K562 (cell line): ENCODE data around the gene ETHE1. TPM values are rescaled to one million over a fixed set of nuclear protein-coding genes. Genes with fewer than 3 reads are reported as not detected.

Experiments used
- DPF2 ChIP-seq: fragments of 450-650 bp; IDR thresholded peaks from 2 replicates; pipeline ENCODE4 v1.6.1; 2016
- FOXM1 ChIP-seq, 2 experiments: fragments of 450-650 bp in 1 of 2; sonication (generic) in 1 of 2; formaldehyde crosslinking in 1 of 2; IDR thresholded peaks; 2 replicates each; pipeline versions ENCODE4 v1.6.1 to v1.9.0; 2017 to 2022; ENCODE audit warnings: low read depth in 2 of 2, mild to moderate bottlenecking in 2 of 2, missing genetic modification reagents in 1 of 2, moderate library complexity in 1 of 2
- FUS ChIP-seq: fragments of 200-400 bp; formaldehyde crosslinking; optimal IDR thresholded peaks from 2 replicates; pipeline ENCODE3; 2017; ENCODE audit warnings: low read depth, low read length
- KDM2B ChIP-seq: fragments of 250-450 bp; sonication (Bioruptor Pico); IDR thresholded peaks from 2 replicates; pipeline ENCODE4 v1.8.0; 2021; ENCODE audit warnings: mild to moderate bottlenecking, moderate library complexity
- KLF13 ChIP-seq: fragments of 450-650 bp; IDR thresholded peaks from 2 replicates; pipeline ENCODE4 v1.6.1; 2016; ENCODE audit warnings: missing genetic modification characterization, low read depth, mild to moderate bottlenecking, missing compliant biosample characterization, moderate library complexity, borderline replicate concordance
- MAX ChIP-seq: sonication (generic); formaldehyde crosslinking; IDR thresholded peaks from 2 replicates; pipeline ENCODE4 v1.9.0; 2022; ENCODE audit warnings: mild to moderate bottlenecking, missing genetic modification reagents
- NBN ChIP-seq: fragments of 450-650 bp; IDR thresholded peaks from 2 replicates; pipeline ENCODE4 v1.6.1; 2016; ENCODE audit warnings: low read depth, mild to moderate bottlenecking
- NFYB ChIP-seq: IDR thresholded peaks from 2 replicates; pipeline ENCODE4 v1.6.1; 2011; ENCODE audit warnings: mild to moderate bottlenecking, moderate library complexity; ENCODE audit not compliant: insufficient read length; ENCODE audit errors: extremely low read depth
- NR2C1 ChIP-seq, 2 experiments: fragments of 450-650 bp; IDR thresholded peaks; 2 replicates each; pipeline ENCODE4 v1.6.1; 2017; ENCODE audit warnings: mild to moderate bottlenecking in 2 of 2, antibody characterized with exemption in 1 of 2, inconsistent platforms in 1 of 2, missing compliant biosample characterization in 1 of 2, missing genetic modification characterization in 1 of 2
- SMAD2 ChIP-seq: fragments of 150-350 bp; IDR thresholded peaks from 2 replicates; pipeline ENCODE4 v1.6.1; 2014; ENCODE audit warnings: low read depth, mild to moderate bottlenecking, low read length
- YBX1 ChIP-seq: fragments of 450-650 bp; IDR thresholded peaks from 2 replicates; pipeline ENCODE4 v1.7.1; 2016; ENCODE audit warnings: mild to moderate bottlenecking
- YY1 ChIP-seq, 3 experiments: IDR thresholded peaks; 2 replicates each; pipeline ENCODE4 v1.6.1; 2011; ENCODE audit warnings: low read length in 2 of 3, mild to moderate bottlenecking in 2 of 3, moderate library complexity in 2 of 3, borderline replicate concordance in 1 of 3, control low read depth in 1 of 3, low read depth in 1 of 3; ENCODE audit not compliant: insufficient read depth in 3 of 3, insufficient replicate concordance in 2 of 3, control insufficient read depth in 1 of 3, insufficient read length in 1 of 3; ENCODE audit errors: extremely low read depth in 1 of 3
- polyA plus RNA-seq, 8 experiments: library from polyadenylated mRNA; depleted of rRNA in 4 of 8; stranded (reverse) in 5 of 8; unstranded in 3 of 8; fragments of >200 nt; fragmentation: Nextera tagmentation in 2 of 8; fragmentation: Illumina TruSeq in 1 of 8; extraction: Ambion mirVana in 2 of 8; extraction: Trizol in 1 of 8; gene quantifications; 2 replicates each; pipeline versions ENCODE4 v1.2.1 to v1.2.3, GENCODE V29; 2011 to 2014; ENCODE audit warnings: inconsistent platforms in 1 of 8, missing spikeins in 1 of 8
- total RNA-seq, 7 experiments: library from RNA; depleted of rRNA in 6 of 7; stranded (reverse); fragments of >200 nt in 6 of 7; fragmentation: Illumina TruSeq in 2 of 7; extraction: Trizol in 2 of 7; gene quantifications; 2 replicates each; pipeline versions ENCODE4 v1.2.1 to v1.2.3, GENCODE V29; 2011 to 2021; ENCODE audit warnings: low replicate concordance in 1 of 7
- TF ChIP-seq, protein P1 (sequence below): sonication (generic); formaldehyde crosslinking; IDR thresholded peaks from 2 replicates; pipeline ENCODE4 v1.8.0; 2022; ENCODE audit warnings: mild to moderate bottlenecking, missing genetic modification reagents
- TF ChIP-seq, protein P2 (sequence below): fragments of 250-450 bp; sonication (Bioruptor Pico); IDR thresholded peaks from 2 replicates; pipeline ENCODE4 v1.8.0; 2021; ENCODE audit warnings: moderate library complexity, mild to moderate bottlenecking, inconsistent platforms

Gene ETHE1
- total and polyA plus RNA-seq, 9 of the 15 experiments (the other 6 are each of a cell fraction or from before 2014, with no cell fraction given): 2.9 to 21.0 (median 10.2) TPM

DNA sequence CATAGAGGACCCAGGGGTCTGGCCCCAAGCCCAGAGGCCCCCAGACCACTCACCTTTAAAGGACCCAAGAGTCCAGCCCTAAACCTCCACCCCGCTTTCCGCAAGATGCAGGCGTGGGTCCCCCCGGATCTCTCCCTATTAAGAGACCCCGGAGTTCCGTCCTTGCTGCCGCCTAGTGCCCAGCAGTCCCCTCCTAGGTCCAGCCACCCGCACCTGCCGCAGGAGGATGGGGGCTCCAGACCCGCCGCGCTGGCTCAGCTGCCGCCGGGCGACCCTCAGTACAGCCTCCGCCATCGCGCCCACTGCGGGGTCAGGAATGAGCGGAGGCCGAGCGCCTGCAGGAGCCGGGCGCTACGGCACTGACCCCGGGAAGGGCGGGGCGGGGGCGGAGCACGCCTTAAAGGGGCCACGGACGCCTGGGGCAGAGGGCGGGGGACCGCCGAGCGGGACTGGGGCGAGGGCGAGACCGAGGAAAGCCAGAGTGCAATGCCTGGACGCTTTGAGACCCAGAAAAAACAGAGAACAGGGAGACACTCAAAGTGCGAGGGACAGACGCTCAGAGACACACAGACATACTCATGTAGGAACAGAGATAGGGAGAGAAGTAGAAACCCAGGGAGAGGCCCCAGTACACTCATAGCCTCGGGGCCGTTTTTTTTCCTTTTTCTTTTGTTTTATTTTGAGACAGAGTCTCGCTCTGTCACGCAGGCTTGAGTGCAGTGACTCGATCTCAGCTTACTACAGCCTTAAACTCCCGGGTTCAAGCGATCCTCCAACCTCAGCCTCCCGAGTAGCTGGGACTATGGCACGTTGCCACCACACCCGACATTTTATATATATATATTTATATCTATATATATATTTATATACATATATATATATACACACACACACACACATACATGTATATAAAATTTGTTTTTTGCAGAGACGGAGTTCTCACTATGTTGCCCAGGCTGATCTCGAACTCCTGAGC is at the start of gene ETHE1 (continued):
- TF ChIP-seq MAX (CRISPR knock-in tag): peak; percentile 79
- 0 out of 2 replicates have a peak, but pooled peaks have one; percentile 77 for TF ChIP-seq KDM2B (CRISPR knock-in tag)
- TF ChIP-seq NBN: no peak
- no peak for TF ChIP-seq NFYB
- TF ChIP-seq, protein P1, sequence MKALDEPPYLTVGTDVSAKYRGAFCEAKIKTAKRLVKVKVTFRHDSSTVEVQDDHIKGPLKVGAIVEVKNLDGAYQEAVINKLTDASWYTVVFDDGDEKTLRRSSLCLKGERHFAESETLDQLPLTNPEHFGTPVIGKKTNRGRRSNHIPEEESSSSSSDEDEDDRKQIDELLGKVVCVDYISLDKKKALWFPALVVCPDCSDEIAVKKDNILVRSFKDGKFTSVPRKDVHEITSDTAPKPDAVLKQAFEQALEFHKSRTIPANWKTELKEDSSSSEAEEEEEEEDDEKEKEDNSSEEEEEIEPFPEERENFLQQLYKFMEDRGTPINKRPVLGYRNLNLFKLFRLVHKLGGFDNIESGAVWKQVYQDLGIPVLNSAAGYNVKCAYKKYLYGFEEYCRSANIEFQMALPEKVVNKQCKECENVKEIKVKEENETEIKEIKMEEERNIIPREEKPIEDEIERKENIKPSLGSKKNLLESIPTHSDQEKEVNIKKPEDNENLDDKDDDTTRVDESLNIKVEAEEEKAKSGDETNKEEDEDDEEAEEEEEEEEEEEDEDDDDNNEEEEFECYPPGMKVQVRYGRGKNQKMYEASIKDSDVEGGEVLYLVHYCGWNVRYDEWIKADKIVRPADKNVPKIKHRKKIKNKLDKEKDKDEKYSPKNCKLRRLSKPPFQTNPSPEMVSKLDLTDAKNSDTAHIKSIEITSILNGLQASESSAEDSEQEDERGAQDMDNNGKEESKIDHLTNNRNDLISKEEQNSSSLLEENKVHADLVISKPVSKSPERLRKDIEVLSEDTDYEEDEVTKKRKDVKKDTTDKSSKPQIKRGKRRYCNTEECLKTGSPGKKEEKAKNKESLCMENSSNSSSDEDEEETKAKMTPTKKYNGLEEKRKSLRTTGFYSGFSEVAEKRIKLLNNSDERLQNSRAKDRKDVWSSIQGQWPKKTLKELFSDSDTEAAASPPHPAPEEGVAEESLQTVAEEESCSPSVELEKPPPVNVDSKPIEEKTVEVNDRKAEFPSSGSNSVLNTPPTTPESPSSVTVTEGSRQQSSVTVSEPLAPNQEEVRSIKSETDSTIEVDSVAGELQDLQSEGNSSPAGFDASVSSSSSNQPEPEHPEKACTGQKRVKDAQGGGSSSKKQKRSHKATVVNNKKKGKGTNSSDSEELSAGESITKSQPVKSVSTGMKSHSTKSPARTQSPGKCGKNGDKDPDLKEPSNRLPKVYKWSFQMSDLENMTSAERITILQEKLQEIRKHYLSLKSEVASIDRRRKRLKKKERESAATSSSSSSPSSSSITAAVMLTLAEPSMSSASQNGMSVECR (CRISPR knock-in tag): no peak; the same call in 1 of the 2 replicates
- peak; percentile 71 for TF ChIP-seq NR2C1 (IDR thresholded peaks at IDR 0.05)
- peak; percentile 76 for TF ChIP-seq NR2C1 (tag; IDR thresholded peaks at IDR 0.05)
- peak; percentile 61; the same call in 1 of the 2 replicates for TF ChIP-seq FOXM1 (IDR thresholded peaks at IDR 0.05; ENCODE audit: low read depth)
- no peak for TF ChIP-seq FOXM1 (CRISPR knock-in tag; IDR thresholded peaks at IDR 0.05; ENCODE audit: low read depth)
- TF ChIP-seq SMAD2: no peak
- TF ChIP-seq, protein P2, sequence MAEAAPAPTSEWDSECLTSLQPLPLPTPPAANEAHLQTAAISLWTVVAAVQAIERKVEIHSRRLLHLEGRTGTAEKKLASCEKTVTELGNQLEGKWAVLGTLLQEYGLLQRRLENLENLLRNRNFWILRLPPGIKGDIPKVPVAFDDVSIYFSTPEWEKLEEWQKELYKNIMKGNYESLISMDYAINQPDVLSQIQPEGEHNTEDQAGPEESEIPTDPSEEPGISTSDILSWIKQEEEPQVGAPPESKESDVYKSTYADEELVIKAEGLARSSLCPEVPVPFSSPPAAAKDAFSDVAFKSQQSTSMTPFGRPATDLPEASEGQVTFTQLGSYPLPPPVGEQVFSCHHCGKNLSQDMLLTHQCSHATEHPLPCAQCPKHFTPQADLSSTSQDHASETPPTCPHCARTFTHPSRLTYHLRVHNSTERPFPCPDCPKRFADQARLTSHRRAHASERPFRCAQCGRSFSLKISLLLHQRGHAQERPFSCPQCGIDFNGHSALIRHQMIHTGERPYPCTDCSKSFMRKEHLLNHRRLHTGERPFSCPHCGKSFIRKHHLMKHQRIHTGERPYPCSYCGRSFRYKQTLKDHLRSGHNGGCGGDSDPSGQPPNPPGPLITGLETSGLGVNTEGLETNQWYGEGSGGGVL (CRISPR knock-in tag): no peak
- TF ChIP-seq YY1 (IDR thresholded peaks at IDR 0.05; ENCODE audit: borderline replicate concordance in 1 of 3, control insufficient read depth in 1 of 3, extremely low read depth in 1 of 3, insufficient read depth in 3 of 3, insufficient read length in 1 of 3, insufficient replicate concordance in 2 of 3, low read depth in 1 of 3, low read length in 2 of 3): peak in 2 of 3 experiments; percentile 40 to 61
- no peak for TF ChIP-seq YBX1
- no peak for TF ChIP-seq FUS
- TF ChIP-seq DPF2: no peak
- TF ChIP-seq KLF13 (tag): no peak
